ENCODE measurements around the gene VWDE.

The VWDE gene

DNA sequence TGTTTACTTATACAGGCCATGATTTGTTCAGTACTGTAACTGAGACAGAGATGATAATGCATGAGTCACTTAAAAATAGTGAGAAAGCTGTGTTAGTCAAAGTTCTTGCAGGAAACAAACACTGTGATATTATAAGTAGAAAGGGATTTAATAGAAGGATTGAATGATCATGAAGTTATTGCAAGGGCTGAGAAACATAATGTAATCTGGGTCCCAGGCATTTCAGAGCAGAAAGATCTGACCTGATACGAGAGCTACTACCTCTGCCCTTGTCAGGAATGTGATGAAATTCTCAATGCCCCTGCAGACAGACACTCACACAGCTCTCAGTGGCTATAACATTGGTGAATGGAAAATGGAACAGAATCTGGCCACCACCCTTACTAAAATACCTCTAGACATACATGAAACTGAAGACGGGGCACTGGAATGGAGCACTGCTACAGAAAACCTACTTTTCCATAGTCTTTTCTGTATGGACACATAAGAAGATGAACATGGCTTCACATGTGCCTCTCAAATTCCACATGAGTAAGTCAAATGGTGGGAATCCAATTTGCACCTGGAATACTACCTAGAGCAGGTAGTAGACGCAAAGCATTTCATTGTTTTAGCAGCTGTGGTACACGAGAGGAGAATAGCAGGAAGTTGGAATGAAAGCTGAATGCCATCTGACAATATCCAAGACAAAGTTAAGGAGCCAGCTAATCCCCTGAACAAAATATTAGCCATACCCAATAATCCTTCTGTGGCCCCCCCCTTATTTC lies 19.1 kb upstream of the VWDE start:
- no peak overlapping the region for H2BK120ac ChIP-seq (ENCODE audit: low read depth, low read length)
- no peaks in the 10 kb centered on the region for H3K79me1 ChIP-seq (replicated peaks; ENCODE audit: low read length, poor library complexity, severe bottlenecking)
- H3K4me2 ChIP-seq (ENCODE audit: low read length, poor library complexity, severe bottlenecking) = no peak overlapping the region
- H3K27ac ChIP-seq (ENCODE audit: low read length, poor library complexity, severe bottlenecking) = no peak overlapping the region
- no peak overlapping the region for H3K4me3 ChIP-seq (ENCODE audit: insufficient read depth in 1 of 2, low read depth in 1 of 2, low read length in 2 of 2)
- no peaks in the 10 kb centered on the region for H3K4me1 ChIP-seq (ENCODE audit: control insufficient read depth, insufficient read depth, low read depth, low read length)
- no peaks in the 10 kb centered on the region for H3K27me3 ChIP-seq (ENCODE audit: control insufficient read depth in 1 of 2, insufficient read depth in 1 of 2, low read length in 2 of 2)
- no peak overlapping the region for H3K18ac ChIP-seq (ENCODE audit: low read depth in 1 of 2, low read length in 2 of 2)
- no peak overlapping the region for H3K4ac ChIP-seq (ENCODE audit: low read depth in 1 of 2, low read length in 2 of 2)
- no peaks in the 10 kb centered on the region for H3K9me3 ChIP-seq (ENCODE audit: control insufficient read depth, low read length)
- H3K23ac ChIP-seq (ENCODE audit: low read length in 2 of 2) = no peak overlapping the region
- H3K36me3 ChIP-seq (ENCODE audit: control insufficient read depth in 1 of 2, insufficient read depth in 2 of 2, low read depth in 1 of 2, low read length in 2 of 2) = no peaks in the 10 kb centered on the region
- H2BK5ac ChIP-seq (ENCODE audit: low read depth, low read length, poor library complexity, severe bottlenecking) = no peak overlapping the region
- H2AK5ac ChIP-seq (ENCODE audit: low read length, severe bottlenecking) = no peak overlapping the region
- H2AFZ ChIP-seq (ENCODE audit: low read depth, low read length) = no peak overlapping the region
- H3K9ac ChIP-seq (ENCODE audit: low read length) = no peak overlapping the region
- no peak for DNase-seq
- no peak overlapping the region for H4K8ac ChIP-seq (ENCODE audit: low read length)
- 65% methylated on average over 4 of the region's 4 CpGs for WGBS
- H2BK12ac ChIP-seq (ENCODE audit: low read length in 2 of 2) = no peak overlapping the region
- H4K91ac ChIP-seq (ENCODE audit: low read length) = no peak overlapping the region
- no peak overlapping the region for H2BK15ac ChIP-seq (ENCODE audit: low read depth, poor library complexity, severe bottlenecking)
- no peak overlapping the region for H3K14ac ChIP-seq (ENCODE audit: low read length in 2 of 2)

DNA sequence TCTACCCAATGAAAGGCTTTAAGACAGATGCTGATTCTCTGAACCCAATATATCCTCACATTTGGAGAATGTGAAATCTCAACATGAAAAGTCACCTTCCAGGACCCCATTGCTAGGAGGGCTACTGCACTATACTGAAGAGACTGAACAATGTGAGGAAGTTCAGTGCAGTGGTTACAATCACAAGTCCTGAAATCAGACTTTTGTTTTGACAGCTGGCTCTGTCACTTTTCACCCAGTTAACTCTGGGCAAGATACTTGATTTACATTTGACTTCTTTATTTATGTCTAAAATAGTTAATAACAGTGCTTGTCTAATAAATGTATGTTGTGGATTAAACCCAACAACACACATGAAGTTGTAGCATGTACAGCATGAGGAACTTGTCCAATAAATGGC lies 14.8 kb upstream of the VWDE start:
- H3K27ac ChIP-seq (ENCODE audit: low read length, poor library complexity, severe bottlenecking) = no peak overlapping the region

DNA sequence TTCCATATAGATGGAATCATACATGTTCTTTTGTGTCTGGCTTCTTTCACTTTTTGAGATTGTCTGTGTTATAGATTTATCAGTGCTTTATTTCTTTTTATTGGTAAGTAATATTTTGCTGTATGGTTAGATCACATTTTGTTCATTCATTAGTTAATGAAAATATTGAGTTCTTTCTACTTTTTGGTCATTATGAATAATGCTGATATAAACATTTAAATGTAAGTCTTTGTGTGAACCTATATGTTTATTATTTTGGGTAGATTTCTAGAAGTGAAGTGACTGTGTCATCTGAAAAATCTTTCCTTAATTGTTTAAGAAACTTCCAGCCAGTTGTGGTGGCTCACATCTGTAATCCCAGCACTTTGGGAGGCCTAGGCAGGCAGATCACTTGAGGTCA lies 11.4 kb upstream of the VWDE start:
- Histone ChIP-seq H3K23ac (ENCODE audit: low read length in 2 of 2) (no peak overlapping the region), H2BK15ac (ENCODE audit: low read depth, poor library complexity, severe bottlenecking) (no peak overlapping the region), H3K9me3 (ENCODE audit: control insufficient read depth, low read length) (peaks cover 4% of the 10 kb centered on the region), H2AK5ac (ENCODE audit: low read length, severe bottlenecking) (no peak overlapping the region), H3K9ac (ENCODE audit: low read length) (no peak overlapping the region), H3K4me2 (ENCODE audit: low read length, poor library complexity, severe bottlenecking) (no peak overlapping the region), H3K36me3 (ENCODE audit: control insufficient read depth in 1 of 2, insufficient read depth in 2 of 2, low read depth in 1 of 2, low read length in 2 of 2) (no peaks in the 10 kb centered on the region), H3K14ac (ENCODE audit: low read length in 2 of 2) (no peak overlapping the region), H2AFZ (ENCODE audit: low read depth, low read length) (no peak overlapping the region), H3K4ac (ENCODE audit: low read depth in 1 of 2, low read length in 2 of 2) (no peak overlapping the region), H3K27ac (ENCODE audit: low read length, poor library complexity, severe bottlenecking) (no peak overlapping the region), H2BK5ac (ENCODE audit: low read depth, low read length, poor library complexity, severe bottlenecking) (no peak overlapping the region), H2BK12ac (ENCODE audit: low read length in 2 of 2) (no peak overlapping the region), H3K27me3 (ENCODE audit: control insufficient read depth in 1 of 2, insufficient read depth in 1 of 2, low read length in 2 of 2) (no peaks in the 10 kb centered on the region), H3K79me1 (replicated peaks; ENCODE audit: low read length, poor library complexity, severe bottlenecking) (no peaks in the 10 kb centered on the region), H3K18ac (ENCODE audit: low read depth in 1 of 2, low read length in 2 of 2) (no peak overlapping the region), H2BK120ac (ENCODE audit: low read depth, low read length) (no peak overlapping the region), H4K8ac (ENCODE audit: low read length) (no peak overlapping the region), H3K4me3 (ENCODE audit: insufficient read depth in 1 of 2, low read depth in 1 of 2, low read length in 2 of 2) (no peak overlapping the region), H3K4me1 (ENCODE audit: control insufficient read depth, insufficient read depth, low read depth, low read length) (no peaks in the 10 kb centered on the region), H4K91ac (ENCODE audit: low read length) (no peak overlapping the region)
- no peak for DNase-seq

More for the DNA sequence above, 14.8 kb upstream of the VWDE start:
- no peak overlapping the region for H3K4me2 ChIP-seq (ENCODE audit: low read length, poor library complexity, severe bottlenecking)
- no peak overlapping the region for H2AK5ac ChIP-seq (ENCODE audit: low read length, severe bottlenecking)
- H3K23ac ChIP-seq (ENCODE audit: low read length in 2 of 2) = no peak overlapping the region
- no peak for DNase-seq
- no peaks in the 10 kb centered on the region for H3K36me3 ChIP-seq (ENCODE audit: control insufficient read depth in 1 of 2, insufficient read depth in 2 of 2, low read depth in 1 of 2, low read length in 2 of 2)
- no peak overlapping the region for H3K9ac ChIP-seq (ENCODE audit: low read length)
- H4K8ac ChIP-seq (ENCODE audit: low read length) = no peak overlapping the region
- no peak overlapping the region for H4K91ac ChIP-seq (ENCODE audit: low read length)
- no peaks in the 10 kb centered on the region for H3K79me1 ChIP-seq (replicated peaks; ENCODE audit: low read length, poor library complexity, severe bottlenecking)
- H2BK15ac ChIP-seq (ENCODE audit: low read depth, poor library complexity, severe bottlenecking) = no peak overlapping the region
- H3K9me3 ChIP-seq (ENCODE audit: control insufficient read depth, low read length) = no peaks in the 10 kb centered on the region
- H2BK120ac ChIP-seq (ENCODE audit: low read depth, low read length) = no peak overlapping the region
- H2AFZ ChIP-seq (ENCODE audit: low read depth, low read length) = no peak overlapping the region
- H2BK12ac ChIP-seq (ENCODE audit: low read length in 2 of 2) = no peak overlapping the region
- H3K4me1 ChIP-seq (ENCODE audit: control insufficient read depth, insufficient read depth, low read depth, low read length) = no peaks in the 10 kb centered on the region
- no peak overlapping the region for H3K4me3 ChIP-seq (ENCODE audit: insufficient read depth in 1 of 2, low read depth in 1 of 2, low read length in 2 of 2)
- no peak overlapping the region for H3K4ac ChIP-seq (ENCODE audit: low read depth in 1 of 2, low read length in 2 of 2)
- no peak overlapping the region for H2BK5ac ChIP-seq (ENCODE audit: low read depth, low read length, poor library complexity, severe bottlenecking)
- no peaks in the 10 kb centered on the region for H3K27me3 ChIP-seq (ENCODE audit: control insufficient read depth in 1 of 2, insufficient read depth in 1 of 2, low read length in 2 of 2)
- no peak overlapping the region for H3K18ac ChIP-seq (ENCODE audit: low read depth in 1 of 2, low read length in 2 of 2)
- H3K14ac ChIP-seq (ENCODE audit: low read length in 2 of 2) = no peak overlapping the region

DNA sequence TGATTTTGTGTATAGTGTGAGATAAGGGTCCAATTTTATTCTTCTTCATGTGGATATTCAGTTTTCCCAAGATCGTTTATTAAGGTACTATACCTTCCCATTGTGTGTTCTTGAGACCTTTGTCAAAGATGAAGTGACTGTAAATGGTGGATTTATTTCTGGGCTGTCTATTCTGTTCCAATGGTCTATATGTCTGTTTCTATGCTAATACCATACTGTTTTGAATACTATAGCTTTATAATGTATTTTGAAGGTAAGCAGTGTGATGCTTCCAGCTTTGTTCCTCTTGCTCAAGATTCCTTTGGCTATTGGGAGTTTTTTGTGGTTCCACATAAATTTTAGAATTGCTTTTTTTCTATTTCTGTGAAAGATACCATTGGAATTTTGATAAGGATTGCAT lies 8.7 kb upstream of the VWDE start:
- Histone ChIP-seq H3K4me2 (ENCODE audit: low read length, poor library complexity, severe bottlenecking) (no peak overlapping the region), H3K9me3 (ENCODE audit: control insufficient read depth, low read length) (peaks cover 4% of the 10 kb centered on the region), H2BK15ac (ENCODE audit: low read depth, poor library complexity, severe bottlenecking) (no peak overlapping the region), H2AK5ac (ENCODE audit: low read length, severe bottlenecking) (no peak overlapping the region), H3K18ac (ENCODE audit: low read depth in 1 of 2, low read length in 2 of 2) (no peak overlapping the region), H3K27ac (ENCODE audit: low read length, poor library complexity, severe bottlenecking) (no peak overlapping the region), H3K14ac (ENCODE audit: low read length in 2 of 2) (no peak overlapping the region), H2BK120ac (ENCODE audit: low read depth, low read length) (no peak overlapping the region), H2AFZ (ENCODE audit: low read depth, low read length) (no peak overlapping the region), H2BK12ac (ENCODE audit: low read length in 2 of 2) (no peak overlapping the region), H3K4me1 (ENCODE audit: control insufficient read depth, insufficient read depth, low read depth, low read length) (no peaks in the 10 kb centered on the region), H3K27me3 (ENCODE audit: control insufficient read depth in 1 of 2, insufficient read depth in 1 of 2, low read length in 2 of 2) (peaks cover 0 to 4% of the 10 kb centered on the region in 2 experiments), H4K8ac (ENCODE audit: low read length) (no peak overlapping the region), H3K4ac (ENCODE audit: low read depth in 1 of 2, low read length in 2 of 2) (no peak overlapping the region), H3K79me1 (replicated peaks; ENCODE audit: low read length, poor library complexity, severe bottlenecking) (no peaks in the 10 kb centered on the region), H3K4me3 (ENCODE audit: insufficient read depth in 1 of 2, low read depth in 1 of 2, low read length in 2 of 2) (no peak overlapping the region), H3K23ac (ENCODE audit: low read length in 2 of 2) (no peak overlapping the region), H3K9ac (ENCODE audit: low read length) (no peak overlapping the region), H4K91ac (ENCODE audit: low read length) (no peak overlapping the region), H3K36me3 (ENCODE audit: control insufficient read depth in 1 of 2, insufficient read depth in 2 of 2, low read depth in 1 of 2, low read length in 2 of 2) (no peaks in the 10 kb centered on the region), H2BK5ac (ENCODE audit: low read depth, low read length, poor library complexity, severe bottlenecking) (no peak overlapping the region)
- WGBS = no CpG with 5 or more reads among the region's 1 CpG
- no peak for DNase-seq
